ENCODE results near the gene GAS6. TPM values are rescaled to one million over a fixed set of nuclear protein-coding genes. Genes with fewer than 3 reads are reported as not detected.

The GAS6 gene
- total and polyA plus RNA-seq, 11 donors: 96.7 to 438 (median 183) TPM

DNA sequence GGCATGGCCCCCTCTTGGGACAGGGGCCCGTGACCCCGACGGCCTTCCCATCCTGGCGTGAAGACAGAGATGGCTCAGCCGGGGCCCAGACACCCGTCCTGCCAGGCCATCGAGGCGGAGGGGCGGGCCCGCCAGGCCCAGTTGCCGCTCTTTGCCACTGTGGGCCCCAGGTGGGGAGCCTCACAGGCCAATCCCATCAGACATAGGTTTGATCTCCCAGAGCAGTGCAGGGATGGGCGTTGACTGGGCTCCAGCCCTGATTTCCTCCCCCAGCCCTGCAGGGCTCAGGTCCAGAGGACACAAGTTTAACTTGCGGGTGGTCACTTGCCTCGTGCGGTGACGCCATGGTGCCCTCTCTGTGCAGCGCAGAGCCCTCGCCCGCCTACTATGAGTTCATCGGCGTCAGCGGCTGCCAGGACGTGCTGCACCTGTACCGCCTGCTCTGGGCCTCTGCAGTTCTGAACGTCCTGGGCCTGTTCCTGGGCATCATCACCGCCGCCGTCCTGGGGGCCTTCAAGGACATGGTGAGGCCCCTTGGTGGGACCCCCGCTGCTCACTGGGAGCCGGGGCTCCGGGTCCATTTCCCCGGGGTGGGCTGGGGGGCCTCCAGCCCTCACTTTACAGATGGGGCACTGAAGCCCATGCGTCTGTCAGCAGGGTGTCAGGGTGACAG lies 62.5 kb downstream of the GAS6 start:
- Histone ChIP-seq H3K4me1 (peaks cover 0 to 10% (median 6%) of the 10 kb centered on the region in 12 donors), H3K9me3 (no peaks in the 10 kb centered on the region), H3K27ac (no peak overlapping the region), H3K4me3 (no peak overlapping the region), H3K36me3 (peaks cover 0 to 5% (median 0%) of the 10 kb centered on the region in 9 donors), H3K27me3 (no peaks in the 10 kb centered on the region)
- no peak for ATAC-seq
- peak in 1 of 5 donors; percentile 17 for DNase-seq
- intact Hi-C loops (cut with DNase I): no loop called here
- 89 to 91% (median 90%) methylated on average over 25 to 33 of the region's 33 CpGs for WGBS, 4 donors
- no peak for TF ChIP-seq POLR2A (IDR thresholded peaks at IDR 0.05)
- TF ChIP-seq, protein P1, sequence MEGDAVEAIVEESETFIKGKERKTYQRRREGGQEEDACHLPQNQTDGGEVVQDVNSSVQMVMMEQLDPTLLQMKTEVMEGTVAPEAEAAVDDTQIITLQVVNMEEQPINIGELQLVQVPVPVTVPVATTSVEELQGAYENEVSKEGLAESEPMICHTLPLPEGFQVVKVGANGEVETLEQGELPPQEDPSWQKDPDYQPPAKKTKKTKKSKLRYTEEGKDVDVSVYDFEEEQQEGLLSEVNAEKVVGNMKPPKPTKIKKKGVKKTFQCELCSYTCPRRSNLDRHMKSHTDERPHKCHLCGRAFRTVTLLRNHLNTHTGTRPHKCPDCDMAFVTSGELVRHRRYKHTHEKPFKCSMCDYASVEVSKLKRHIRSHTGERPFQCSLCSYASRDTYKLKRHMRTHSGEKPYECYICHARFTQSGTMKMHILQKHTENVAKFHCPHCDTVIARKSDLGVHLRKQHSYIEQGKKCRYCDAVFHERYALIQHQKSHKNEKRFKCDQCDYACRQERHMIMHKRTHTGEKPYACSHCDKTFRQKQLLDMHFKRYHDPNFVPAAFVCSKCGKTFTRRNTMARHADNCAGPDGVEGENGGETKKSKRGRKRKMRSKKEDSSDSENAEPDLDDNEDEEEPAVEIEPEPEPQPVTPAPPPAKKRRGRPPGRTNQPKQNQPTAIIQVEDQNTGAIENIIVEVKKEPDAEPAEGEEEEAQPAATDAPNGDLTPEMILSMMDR (IDR thresholded peaks at IDR 0.05): no peak

DNA sequence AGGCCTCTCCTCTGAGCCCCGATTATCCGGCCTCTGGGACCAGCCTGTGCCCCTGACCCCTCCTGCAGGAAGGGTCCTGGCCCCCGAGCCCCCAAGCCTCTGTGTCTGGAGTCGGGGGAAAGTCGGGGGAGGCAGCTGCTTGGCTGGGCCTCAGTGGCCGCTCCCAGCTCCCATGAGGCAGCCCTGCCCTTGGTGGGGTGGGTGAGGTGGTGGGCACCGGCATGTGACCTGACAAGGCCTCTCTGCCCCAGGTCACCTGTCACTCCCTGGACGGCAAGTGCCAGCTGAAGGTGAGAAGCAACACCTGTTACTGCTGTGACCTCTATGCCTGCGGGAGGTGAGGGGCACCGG lies 63.3 kb downstream of the GAS6 start:
- H3K4me3 ChIP-seq: no peak overlapping the region
- no peak overlapping the region for H3K27ac ChIP-seq
- peaks cover 0 to 5% (median 0%) of the 10 kb centered on the region in 9 donors for H3K36me3 ChIP-seq
- no peaks in the 10 kb centered on the region for H3K27me3 ChIP-seq
- 83 to 100% (median 91%) methylated on average over 2 to 10 of the region's 10 CpGs for WGBS, 4 donors
- intact Hi-C loops (cut with DNase I): no loop called here
- DNase-seq (peak in 1 of 5 donors; percentile 17), ATAC-seq (no peak)
- peaks cover 0 to 10% (median 6%) of the 10 kb centered on the region in 12 donors for H3K4me1 ChIP-seq
- no peaks in the 10 kb centered on the region for H3K9me3 ChIP-seq
- no peak for TF ChIP-seq POLR2A (IDR thresholded peaks at IDR 0.05)
- TF ChIP-seq, protein P1 (IDR thresholded peaks at IDR 0.05): no peak

DNA sequence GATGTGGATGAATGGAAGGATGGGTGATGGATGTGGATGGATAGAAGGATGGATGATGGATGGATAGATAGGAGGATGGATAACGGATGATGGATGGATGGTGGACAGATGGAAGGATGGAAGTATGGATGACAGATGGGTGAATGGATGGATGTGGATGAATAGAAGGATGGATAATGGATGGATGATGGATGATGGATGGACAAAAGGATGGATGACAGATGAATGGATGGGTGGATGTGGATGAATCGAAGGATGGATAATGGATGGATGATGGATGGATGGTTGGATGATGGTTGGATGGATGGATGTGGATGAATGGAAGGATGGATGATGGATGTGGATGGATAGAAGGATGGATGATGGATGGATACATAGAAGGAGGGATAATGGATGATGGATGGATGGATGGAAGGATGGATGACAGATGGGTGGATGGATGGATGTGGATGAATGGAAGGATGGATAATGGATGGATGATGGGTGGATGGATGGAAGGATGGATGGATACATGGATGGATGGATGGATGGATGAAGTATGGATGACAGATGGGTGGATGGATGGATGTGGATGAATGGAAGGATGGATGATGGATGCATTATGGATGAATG lies 65.6 kb downstream of the GAS6 start:
- WGBS, 4 donors: 84 to 89% (median 86%) methylated on average over 2 of the region's 2 CpGs
- TF ChIP-seq, protein P1 (IDR thresholded peaks at IDR 0.05): no peak
- no peak for TF ChIP-seq POLR2A (IDR thresholded peaks at IDR 0.05)
- Histone ChIP-seq H3K27me3 (no peaks in the 10 kb centered on the region), H3K4me3 (no peak overlapping the region), H3K9me3 (no peaks in the 10 kb centered on the region), H3K4me1 (peaks cover 0 to 10% (median 6%) of the 10 kb centered on the region in 12 donors), H3K36me3 (peaks cover 0 to 11% (median 0%) of the 10 kb centered on the region in 9 donors), H3K27ac (no peak overlapping the region)
- no peak for ATAC-seq
- intact Hi-C loops (cut with DNase I): no loop called here
- no peak for DNase-seq

DNA sequence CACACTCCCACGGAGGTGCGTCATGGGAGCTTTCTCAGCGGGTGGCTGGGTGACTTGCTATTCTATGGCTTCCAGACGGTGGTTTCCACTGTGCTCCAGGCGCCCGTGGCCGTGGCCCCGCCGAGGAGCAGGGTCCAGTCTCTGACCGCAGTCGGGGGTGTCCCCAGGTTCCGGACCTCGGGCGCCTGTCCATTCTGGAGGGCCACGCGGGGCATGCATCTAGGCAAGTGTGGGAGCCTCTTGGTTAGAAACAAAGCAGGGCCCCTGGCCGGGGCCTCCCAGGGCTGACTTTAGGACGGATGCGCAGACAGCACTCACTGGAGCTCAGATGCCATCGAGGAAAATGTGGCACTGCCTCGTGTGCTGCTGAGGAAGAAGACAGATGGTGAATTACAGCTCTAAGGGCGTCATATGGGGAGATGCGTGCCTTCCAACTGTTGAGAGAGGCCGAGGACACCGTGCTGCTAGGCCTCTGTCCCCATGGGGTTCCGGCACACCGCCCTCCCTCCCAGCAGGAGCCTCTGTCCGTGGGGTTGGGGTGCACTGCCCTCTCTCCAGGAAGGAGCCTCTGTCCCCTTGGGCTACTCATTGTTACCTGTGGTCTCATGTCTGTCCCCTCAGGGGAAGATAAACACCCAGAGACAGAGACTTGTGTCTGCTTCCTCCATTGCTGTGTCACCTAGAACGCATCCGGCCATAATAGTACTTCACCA lies 66.8 kb downstream of the GAS6 start:
- DNase-seq (peak in 2 of 5 donors; percentile 10 to 12), ATAC-seq (no peak)
- Histone ChIP-seq H3K4me1 (peaks cover 0 to 7% (median 3%) of the 10 kb centered on the region in 12 donors), H3K36me3 (peaks cover 0 to 13% (median 0%) of the 10 kb centered on the region in 9 donors), H3K9me3 (no peaks in the 10 kb centered on the region), H3K27ac (no peak overlapping the region), H3K27me3 (no peaks in the 10 kb centered on the region), H3K4me3 (no peak overlapping the region)
- WGBS, 4 donors: 89 to 95% (median 93%) methylated on average over 16 to 30 of the region's 30 CpGs
- intact Hi-C loops (cut with DNase I): no loop called here
- no peak for TF ChIP-seq POLR2A (IDR thresholded peaks at IDR 0.05)
